Measurements from ENCODE around the gene SLC10A7.

DNA sequence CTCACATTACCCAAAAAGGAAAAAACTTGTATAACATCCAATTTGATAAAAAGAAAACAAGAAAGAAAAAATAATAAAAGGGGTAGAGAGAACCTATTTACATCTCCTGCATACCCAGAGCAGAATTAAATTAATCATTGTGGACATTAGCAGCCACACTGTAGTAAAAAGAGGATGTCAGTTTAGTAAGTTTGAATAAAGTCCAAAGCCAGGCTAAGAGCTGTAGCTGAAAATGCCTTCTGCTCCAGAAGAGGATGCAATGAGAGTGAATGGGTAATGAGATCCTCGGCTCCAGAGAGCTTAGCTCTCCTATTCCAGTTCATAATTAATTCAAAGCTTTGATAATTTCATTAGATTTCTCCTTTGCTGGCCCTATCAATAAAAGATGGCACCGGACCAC, 78.2 kb downstream of the SLC10A7 start:
- TF ChIP-seq, protein P1, sequence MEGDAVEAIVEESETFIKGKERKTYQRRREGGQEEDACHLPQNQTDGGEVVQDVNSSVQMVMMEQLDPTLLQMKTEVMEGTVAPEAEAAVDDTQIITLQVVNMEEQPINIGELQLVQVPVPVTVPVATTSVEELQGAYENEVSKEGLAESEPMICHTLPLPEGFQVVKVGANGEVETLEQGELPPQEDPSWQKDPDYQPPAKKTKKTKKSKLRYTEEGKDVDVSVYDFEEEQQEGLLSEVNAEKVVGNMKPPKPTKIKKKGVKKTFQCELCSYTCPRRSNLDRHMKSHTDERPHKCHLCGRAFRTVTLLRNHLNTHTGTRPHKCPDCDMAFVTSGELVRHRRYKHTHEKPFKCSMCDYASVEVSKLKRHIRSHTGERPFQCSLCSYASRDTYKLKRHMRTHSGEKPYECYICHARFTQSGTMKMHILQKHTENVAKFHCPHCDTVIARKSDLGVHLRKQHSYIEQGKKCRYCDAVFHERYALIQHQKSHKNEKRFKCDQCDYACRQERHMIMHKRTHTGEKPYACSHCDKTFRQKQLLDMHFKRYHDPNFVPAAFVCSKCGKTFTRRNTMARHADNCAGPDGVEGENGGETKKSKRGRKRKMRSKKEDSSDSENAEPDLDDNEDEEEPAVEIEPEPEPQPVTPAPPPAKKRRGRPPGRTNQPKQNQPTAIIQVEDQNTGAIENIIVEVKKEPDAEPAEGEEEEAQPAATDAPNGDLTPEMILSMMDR (conservative IDR thresholded peaks at IDR 0.05; ENCODE audit: low read depth, low read length), result no peak
- TF ChIP-seq EZH2 (IDR thresholded peaks at IDR 0.05; ENCODE audit: borderline replicate concordance, low read depth, low read length, poor library complexity, severe bottlenecking), result no peak
